A549 (cell line): ENCODE measurements around the gene TTK. TPM values are rescaled to one million over a fixed set of nuclear protein-coding genes. Genes with fewer than 3 reads are reported as not detected.

Source experiments
- ATAC-seq, 2 experiments: fragments of 200-7000 bp in 1 of 2; fragments of >200 bp in 1 of 2; cut with Nextera tagmentation in 1 of 2; cut with Tn5 transposase in 1 of 2; 3 replicates each; pipeline versions ENCODE4 v1.8.0 to v1.9.1; 2018 to 2020; ENCODE audit warnings: mild to moderate bottlenecking in 1 of 2, moderate library complexity in 1 of 2
- CTCF ChIA-PET: fragments of 300-600 bp; sonication (Branson Sonifier 250); formaldehyde crosslinking; extraction: SDS; loops from one replicate; lab custom pipeline; 2021; ENCODE audit warnings: antibody characterized with exemption, inconsistent platforms; lab: Yijun Ruan, JAX
- POLR2A ChIA-PET: fragments of 350-600 bp; formaldehyde crosslinking; extraction: SDS; loops from one replicate; lab custom pipeline; 2021; ENCODE audit warnings: antibody characterized with exemption, inconsistent platforms; lab: Yijun Ruan, JAX
- DNase-seq, 2 experiments: peaks; one replicate each; pipeline versions ENCODE4 v3.0.0 to v3.0.0-alpha.2; 2011 to 2016; ENCODE audit warnings: low read depth in 1 of 2, low spot score in 1 of 2
- FAIRE-seq: peaks from 2 replicates; lab custom pipeline; 2011; peaks lifted over from hg19 to GRCh38; lab: Jason Lieb, UNC
- H3K27ac ChIP-seq, 2 experiments: fragments of >200 bp; sonication (Bioruptor Twin); formaldehyde crosslinking; 3 replicates each; pipeline ENCODE4 v1.5.1; 2016 to 2017
- H3K4me1 ChIP-seq: fragments of >200 bp; sonication (Bioruptor Twin); formaldehyde crosslinking; 3 replicates; pipeline ENCODE4 v1.6.1; 2016
- H3K4me2 ChIP-seq: fragments of >200 bp; sonication (Bioruptor Twin); formaldehyde crosslinking; 3 replicates; pipeline ENCODE4 v1.6.1; 2016
- H3K4me3 ChIP-seq: fragments of >200 bp; sonication (Bioruptor Twin); formaldehyde crosslinking; 3 replicates; pipeline ENCODE4 v1.5.1; 2016
- H3K9me3 ChIP-seq: fragments of >200 bp; sonication (Bioruptor Twin); formaldehyde crosslinking; 3 replicates; pipeline ENCODE4 v1.6.1; 2016
- BCL3 ChIP-seq: fragments of >200 bp; sonication (Bioruptor Twin); formaldehyde crosslinking; IDR thresholded peaks from 3 replicates; pipeline ENCODE4 v1.6.1; 2016
- BHLHE40 ChIP-seq: IDR thresholded peaks from 2 replicates; pipeline ENCODE4 v1.6.1; 2012; ENCODE audit warnings: low read depth, low read length, inconsistent platforms
- E2F6 ChIP-seq: IDR thresholded peaks from 2 replicates; pipeline ENCODE4 v1.6.1; 2012; ENCODE audit warnings: low read depth, borderline replicate concordance
- EHMT2 ChIP-seq: fragments of 200-600 bp; sonication (generic); IDR thresholded peaks from 2 replicates; pipeline ENCODE4 v1.6.1; 2016; ENCODE audit warnings: antibody characterized with exemption, low read depth, mild to moderate bottlenecking, moderate library complexity
- HES2 ChIP-seq: fragments of >200 bp; sonication (Bioruptor Twin); formaldehyde crosslinking; IDR thresholded peaks from 2 replicates; pipeline ENCODE4 v1.6.1; 2016
- HMGXB4 ChIP-seq: fragments of 250-450 bp; sonication (Bioruptor Pico); IDR thresholded peaks from 2 replicates; pipeline ENCODE4 v1.5.0; 2021; ENCODE audit warnings: mild to moderate bottlenecking, moderate library complexity, borderline replicate concordance
- MAFK ChIP-seq: fragments of 450-650 bp; IDR thresholded peaks from 2 replicates; pipeline ENCODE4 v1.6.1; 2014; ENCODE audit not compliant: partially characterized antibody
- NPAS2 ChIP-seq: fragments of 250-450 bp; sonication (Bioruptor Pico); IDR thresholded peaks from 2 replicates; pipeline ENCODE4 v1.8.0; 2022; ENCODE audit warnings: mild to moderate bottlenecking, moderate library complexity, borderline replicate concordance
- PBX3 ChIP-seq: IDR thresholded peaks from 2 replicates; pipeline ENCODE4 v1.6.1; 2012
- POLR2AphosphoS2 ChIP-seq: conservative IDR thresholded peaks from 2 replicates; pipeline ENCODE4 v1.6.1; 2012; ENCODE audit warnings: low read length, improper control_type of control experiment, inconsistent platforms
- RARB ChIP-seq: fragments of 250-450 bp; sonication (Bioruptor Pico); IDR thresholded peaks from 2 replicates; pipeline ENCODE4 v1.8.0; 2021; ENCODE audit warnings: mild to moderate bottlenecking, moderate library complexity
- REST ChIP-seq: fragments of 200-600 bp; sonication (generic); IDR thresholded peaks from 2 replicates; pipeline ENCODE4 v1.6.1; 2016; ENCODE audit warnings: antibody characterized with exemption, mild to moderate bottlenecking, moderate library complexity
- SREBF2 ChIP-seq: fragments of 450-650 bp; IDR thresholded peaks from 2 replicates; pipeline ENCODE4 v1.6.1; 2014; ENCODE audit warnings: mild to moderate bottlenecking, moderate library complexity
- TP53 ChIP-seq: fragments of 250-450 bp; sonication (Bioruptor Pico); IDR thresholded peaks from 2 replicates; pipeline ENCODE4 v1.5.0; 2021; ENCODE audit warnings: mild to moderate bottlenecking, moderate library complexity
- USF2 ChIP-seq: fragments of 450-650 bp; IDR thresholded peaks from 2 replicates; pipeline ENCODE4 v1.6.1; 2014; ENCODE audit warnings: antibody characterized with exemption
- ZNF302 ChIP-seq: fragments of 250-450 bp; sonication (Bioruptor Pico); IDR thresholded peaks from 2 replicates; pipeline ENCODE4 v1.9.0; 2021; ENCODE audit warnings: inconsistent platforms, mild to moderate bottlenecking, moderate library complexity
- WGBS: methylation state at CpG from one replicate; pipeline ENCODE4 v1.1.6; 2017; ENCODE audit errors: missing lambda C conversion rate; 5-methylcytosine and 5-hydroxymethylcytosine counted together
- polyA plus RNA-seq, 4 experiments: library from polyadenylated mRNA; depleted of rRNA in 3 of 4; stranded (reverse); fragments of >200 nt; fragmentation: RNase III in 1 of 4; extraction: RNeasy Plus Mini Kit Qiagen cat#74134 plus additional on column Dnase treatment in 1 of 4; gene quantifications; 2 replicates in 3 of 4; 3 replicates in 1 of 4; pipeline ENCODE4 v1.2.3, GENCODE V29; 2011 to 2017

Gene TTK
- polyA plus RNA-seq, 2 of the 4 experiments (the other 2 are of a cell fraction) = 21.2 to 30.6 TPM

- CTCF ChIA-PET = interaction anchor here (1.0 kb wide), 1 partner anchor 22 kb away, joined by 3 read pairs; no protein-coding TSS in a partner anchor
- H3K4me3 ChIP-seq = no peak overlapping the region
- H3K9me3 ChIP-seq = no peaks in the 10 kb centered on the region
- TF ChIP-seq HES2 (no peak), E2F6 (no peak), BHLHE40 (no peak), ZNF302 (no peak), EHMT2 (no peak), MAFK (peak; percentile 70)
- TF ChIP-seq, all 56 proteins: peak for 1
- DNase-seq (no peak), FAIRE-seq (no peak), ATAC-seq (no peak)
- H3K4me2 ChIP-seq = no peak overlapping the region
- no peaks in the 10 kb centered on the region for H3K4me1 ChIP-seq
- H3K27ac ChIP-seq = no peak overlapping the region
- POLR2A ChIA-PET = no interaction called here
Observed at GRCh38 chr6:79971193-79971592, 33.3 kb upstream of the TTK start.

- no peak overlapping the region for H3K27ac ChIP-seq
- DNase-seq = no peak
- no peaks in the 10 kb centered on the region for H3K4me1 ChIP-seq
- TF ChIP-seq REST (no peak), HMGXB4 (CRISPR knock-in tag) (no peak), SREBF2 (no peak), PBX3 (no peak)
- no peak for ATAC-seq
- FAIRE-seq = no peak
- CTCF ChIA-PET = interaction anchor here (0.7 to 1.0 kb wide), 2 partner anchors 16 to 33 kb away, joined by 3 read pairs; no protein-coding TSS in a partner anchor
- H3K4me3 ChIP-seq = no peak overlapping the region
- H3K4me2 ChIP-seq = no peak overlapping the region
- H3K9me3 ChIP-seq = no peaks in the 10 kb centered on the region
- WGBS = 83% methylated on average over 4 of the region's 4 CpGs
- POLR2A ChIA-PET = no interaction called here
Observed at GRCh38 chr6:79981652-79982051, 22.8 kb upstream of the TTK start.

GRCh38 chr6:79984261-79984660 lies 20.2 kb upstream of the TTK start:
- Histone ChIP-seq H3K27ac (no peak overlapping the region), H3K4me2 (no peak overlapping the region), H3K9me3 (no peaks in the 10 kb centered on the region), H3K4me3 (no peak overlapping the region), H3K4me1 (no peaks in the 10 kb centered on the region)
- DNase-seq (peak in 1 of 2 experiments; percentile 8), FAIRE-seq (no peak), ATAC-seq (peak in 1 of 2 experiments; percentile 42; a peak in 2 of 6 replicates)
- CTCF ChIA-PET = no interaction called here
- POLR2A ChIA-PET = no interaction called here
- WGBS = 29% methylated on average over 2 of the region's 2 CpGs
- TF ChIP-seq RARB (CRISPR knock-in tag) (no peak), POLR2AphosphoS2 (no peak), NPAS2 (CRISPR knock-in tag) (no peak), USF2 (no peak), BCL3 (no peak), TP53 (CRISPR knock-in tag) (no peak)
